Measurements from ENCODE around the gene ARMC5.

The ARMC5 gene

DNA sequence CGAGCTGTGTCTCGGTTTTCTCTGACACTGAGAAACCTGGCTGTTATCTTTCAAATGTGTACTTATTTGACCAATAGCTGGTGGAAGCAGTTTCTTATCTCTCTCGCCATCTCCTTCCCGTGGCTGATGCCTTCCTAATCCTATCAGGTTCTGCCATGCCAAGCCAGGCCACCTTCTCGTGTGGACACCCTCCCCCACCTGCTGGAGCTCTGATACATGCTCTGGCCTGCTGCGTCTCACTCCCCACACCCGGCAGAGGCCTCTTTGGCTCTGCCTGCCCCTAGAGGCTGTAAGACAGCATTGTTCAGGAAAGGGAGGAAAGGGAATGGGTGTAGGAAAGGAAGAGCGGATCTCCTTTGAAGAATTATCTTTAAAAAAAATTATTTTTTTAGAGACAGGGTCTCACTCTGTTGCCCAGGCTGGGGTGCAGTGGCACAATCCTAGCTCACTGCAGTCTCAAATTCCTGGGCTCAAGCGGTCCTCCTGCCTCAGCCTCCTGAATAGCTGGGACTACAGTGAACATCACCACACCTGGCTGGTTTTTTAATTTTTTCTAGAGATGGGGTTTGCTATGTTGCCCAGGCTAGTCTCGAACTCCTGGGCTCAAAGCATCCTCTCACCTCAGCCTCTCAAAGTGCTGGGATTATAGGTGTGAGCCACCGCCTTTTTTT is 7.5 kb upstream of the ARMC5 start:
- DNase-seq (ENCODE audit: low spot score) = no peak
- TF ChIP-seq, protein P1, sequence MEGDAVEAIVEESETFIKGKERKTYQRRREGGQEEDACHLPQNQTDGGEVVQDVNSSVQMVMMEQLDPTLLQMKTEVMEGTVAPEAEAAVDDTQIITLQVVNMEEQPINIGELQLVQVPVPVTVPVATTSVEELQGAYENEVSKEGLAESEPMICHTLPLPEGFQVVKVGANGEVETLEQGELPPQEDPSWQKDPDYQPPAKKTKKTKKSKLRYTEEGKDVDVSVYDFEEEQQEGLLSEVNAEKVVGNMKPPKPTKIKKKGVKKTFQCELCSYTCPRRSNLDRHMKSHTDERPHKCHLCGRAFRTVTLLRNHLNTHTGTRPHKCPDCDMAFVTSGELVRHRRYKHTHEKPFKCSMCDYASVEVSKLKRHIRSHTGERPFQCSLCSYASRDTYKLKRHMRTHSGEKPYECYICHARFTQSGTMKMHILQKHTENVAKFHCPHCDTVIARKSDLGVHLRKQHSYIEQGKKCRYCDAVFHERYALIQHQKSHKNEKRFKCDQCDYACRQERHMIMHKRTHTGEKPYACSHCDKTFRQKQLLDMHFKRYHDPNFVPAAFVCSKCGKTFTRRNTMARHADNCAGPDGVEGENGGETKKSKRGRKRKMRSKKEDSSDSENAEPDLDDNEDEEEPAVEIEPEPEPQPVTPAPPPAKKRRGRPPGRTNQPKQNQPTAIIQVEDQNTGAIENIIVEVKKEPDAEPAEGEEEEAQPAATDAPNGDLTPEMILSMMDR (IDR thresholded peaks at IDR 0.05; ENCODE audit: extremely low read depth, missing control alignments) = no peak

- TF ChIP-seq, protein P1 (IDR thresholded peaks at IDR 0.05; ENCODE audit: extremely low read depth, missing control alignments) = no peak
- no peak for DNase-seq (ENCODE audit: low spot score)
Observed at GRCh38 chr16:31452631-31453106, 6.6 kb upstream of the ARMC5 start.

DNA sequence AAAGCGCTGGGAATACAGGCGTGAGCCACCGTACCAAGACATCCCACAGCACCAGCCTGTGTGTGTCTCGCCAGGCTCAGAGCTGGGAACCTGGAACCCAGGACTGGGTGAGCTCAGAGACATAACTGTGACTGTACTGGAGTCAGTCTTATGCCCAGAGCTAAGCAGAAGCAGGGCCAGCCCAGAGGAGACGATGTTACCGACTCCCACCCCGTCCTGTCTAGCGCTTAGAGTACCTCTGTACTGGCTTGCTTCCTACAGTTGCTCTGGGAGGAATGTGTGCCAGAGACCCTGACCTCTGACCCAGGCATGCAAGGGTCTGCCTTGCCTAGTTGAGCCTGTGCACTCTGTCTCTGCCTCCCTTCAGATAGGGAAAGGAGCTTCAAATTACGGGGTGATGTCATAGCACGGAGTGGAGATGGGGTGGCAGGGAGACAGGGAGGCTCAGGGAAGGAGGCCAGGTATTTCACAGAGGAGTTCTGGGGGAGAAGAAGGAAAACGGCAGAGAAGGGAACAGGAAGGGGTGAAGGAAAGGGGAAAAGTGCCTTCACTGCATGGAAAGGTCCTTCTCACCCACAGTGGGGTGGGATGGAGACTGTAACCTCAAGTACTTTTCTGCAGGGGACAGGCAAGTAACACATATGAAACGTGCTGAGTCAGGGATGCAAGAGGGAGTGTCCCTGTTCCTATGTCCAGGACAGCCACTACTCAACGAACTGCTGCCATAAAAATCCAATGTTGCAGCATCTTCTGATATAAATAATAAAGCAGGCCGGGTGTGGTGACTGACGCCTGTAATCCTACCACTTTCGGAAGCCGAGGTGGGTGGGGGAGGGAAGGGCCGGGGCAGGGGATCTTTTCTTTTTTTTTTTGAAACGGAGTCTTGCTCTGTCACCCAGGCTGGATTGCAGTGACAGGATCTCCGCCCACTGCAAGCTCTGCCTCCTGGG is 5.8 kb upstream of the ARMC5 start:
- TF ChIP-seq, protein P1 (IDR thresholded peaks at IDR 0.05; ENCODE audit: extremely low read depth, missing control alignments) = no peak
- no peak for DNase-seq (ENCODE audit: low spot score)

DNA sequence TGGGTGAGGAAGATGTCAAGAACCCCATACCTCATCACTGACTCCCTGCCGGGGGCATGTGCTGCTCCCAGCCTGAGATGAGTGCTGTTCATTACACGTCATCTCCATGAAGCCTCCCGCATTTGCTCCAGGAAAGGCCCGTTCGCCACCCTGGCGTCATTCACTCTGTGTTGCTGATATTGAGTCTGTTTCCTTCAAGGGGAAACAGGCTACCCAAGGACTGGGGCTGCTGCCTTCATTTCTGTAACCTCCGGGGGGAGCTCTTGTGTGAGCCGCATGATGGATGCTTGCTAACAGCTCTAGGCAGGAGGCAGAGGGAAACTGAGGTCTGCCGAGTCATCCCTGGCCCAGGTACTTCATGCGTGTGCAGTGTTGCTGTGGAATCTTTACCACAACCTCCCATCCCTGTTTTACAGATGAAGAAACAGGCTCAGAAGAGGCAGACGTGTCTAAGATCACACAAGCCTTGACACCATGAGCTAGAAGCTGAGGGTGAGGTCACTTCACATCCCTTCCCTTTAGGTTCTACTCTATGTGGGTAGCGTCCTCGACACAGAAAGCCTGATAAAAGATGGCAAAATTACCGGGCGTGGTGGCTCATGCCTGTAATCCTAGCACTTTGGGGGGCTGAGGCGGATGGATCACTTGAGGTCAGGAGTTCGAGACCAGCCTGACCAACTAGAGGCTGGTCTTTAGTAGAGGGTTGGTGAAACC is 3.5 kb upstream of the ARMC5 start:
- TF ChIP-seq, protein P1 (IDR thresholded peaks at IDR 0.05; ENCODE audit: extremely low read depth, missing control alignments) = peak; percentile 16
- DNase-seq (ENCODE audit: low spot score) = peak; percentile 20

GRCh38 chr16:31456988-31457360 is 2.3 kb upstream of the ARMC5 start:
- DNase-seq (ENCODE audit: low spot score) = no peak
- TF ChIP-seq, protein P1 (IDR thresholded peaks at IDR 0.05; ENCODE audit: extremely low read depth, missing control alignments) = no peak

DNA sequence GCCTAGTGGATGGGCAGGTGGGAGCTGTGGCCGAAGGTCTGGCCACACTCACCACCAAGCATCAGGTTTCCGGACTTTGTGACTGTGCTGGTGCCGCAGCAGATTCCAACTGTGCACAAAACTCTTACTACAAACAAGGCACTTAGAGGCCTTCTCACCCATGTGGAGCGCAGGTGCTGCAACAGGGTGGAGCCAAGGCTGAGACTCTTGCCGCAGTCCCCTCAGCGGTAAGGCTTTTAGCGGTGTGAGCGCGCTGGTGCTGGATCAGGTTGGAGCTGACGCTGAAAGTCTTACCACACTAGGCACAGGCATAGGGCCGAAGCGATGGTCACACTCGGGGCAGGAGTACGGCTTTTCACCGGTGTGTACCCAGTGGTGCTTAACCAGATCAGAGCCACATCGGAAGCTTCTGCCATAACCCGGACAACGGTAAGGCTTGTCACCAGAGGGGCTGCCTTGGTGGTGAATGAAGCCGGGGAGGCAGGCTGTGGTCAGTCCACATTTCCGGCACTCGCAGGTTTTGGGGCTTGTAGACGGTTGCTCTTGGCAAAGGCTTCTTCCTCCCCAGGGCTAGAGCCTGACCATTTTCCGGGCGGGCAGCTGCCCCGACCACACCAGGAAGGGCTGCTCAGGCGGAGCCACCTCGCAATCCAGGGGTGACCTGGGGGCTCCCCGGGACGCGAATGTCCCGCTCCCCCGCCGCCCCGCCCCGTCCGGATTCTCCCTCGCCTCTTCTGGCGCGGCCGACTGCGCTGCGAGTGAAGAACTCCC is 1.0 kb upstream of the ARMC5 start:
- DNase-seq (ENCODE audit: low spot score) = peak; percentile 58

More for the DNA sequence above, 1.0 kb upstream of the ARMC5 start:
- TF ChIP-seq, protein P1 (IDR thresholded peaks at IDR 0.05; ENCODE audit: extremely low read depth, missing control alignments) = peak; percentile 11
